Osteocyte (in vitro differentiated cells): ENCODE data around the gene MESP2. TPM values are rescaled to one million over a fixed set of nuclear protein-coding genes. Genes with fewer than 3 reads are reported as not detected.

Experiments
- DNase-seq: peaks from one replicate; pipeline ENCODE4 v3.0.0; 2021; ENCODE audit warnings: mixed read lengths; ENCODE audit not compliant: unreplicated experiment; ENCODE audit errors: extremely low spot score
- H3K27ac Mint-ChIP-seq: one replicate; pipeline ENCODE4 v1.8.0; 2021; ENCODE audit warnings: mild to moderate bottlenecking, mixed read lengths; ENCODE audit not compliant: unreplicated experiment
- H3K27me3 Mint-ChIP-seq: one replicate; pipeline ENCODE4 v1.8.0; 2021; ENCODE audit warnings: mixed read lengths; ENCODE audit not compliant: unreplicated experiment
- H3K36me3 Mint-ChIP-seq: one replicate; pipeline ENCODE4 v1.8.0; 2021; ENCODE audit warnings: mixed read lengths; ENCODE audit not compliant: unreplicated experiment
- H3K4me1 Mint-ChIP-seq: one replicate; pipeline ENCODE4 v1.8.0; 2021; ENCODE audit warnings: mixed read lengths; ENCODE audit not compliant: unreplicated experiment
- H3K4me3 Mint-ChIP-seq: one replicate; pipeline ENCODE4 v1.8.0; 2021; ENCODE audit warnings: mild to moderate bottlenecking, moderate library complexity, mixed read lengths; ENCODE audit not compliant: unreplicated experiment
- H3K9me3 Mint-ChIP-seq: one replicate; pipeline ENCODE4 v1.8.0; 2021; ENCODE audit warnings: mixed read lengths; ENCODE audit not compliant: unreplicated experiment
- CTCF ChIP-seq: fragments of 200-600 bp; sonication (generic); IDR thresholded peaks from 2 replicates; pipeline ENCODE4 v1.5.0; 2021; ENCODE audit warnings: antibody characterized with exemption, mild to moderate bottlenecking, moderate library complexity
- total RNA-seq: library from RNA; stranded (reverse); gene quantifications from 2 replicates; pipeline ENCODE4 v1.2.1, GENCODE V29; 2021

The MESP2 gene
- total RNA-seq, 1 donor from 2014 or later, result not detected

GRCh38 chr15:89818287-89818686, 42.2 kb downstream of the MESP2 start:
- Mint-ChIP-seq H3K4me1 (peaks cover 58% of the 10 kb centered on the region), H3K36me3 (no peaks in the 10 kb centered on the region), H3K27me3 (no peaks in the 10 kb centered on the region), H3K4me3 (no peak overlapping the region), H3K27ac (no peak overlapping the region), H3K9me3 (no peaks in the 10 kb centered on the region)
- TF ChIP-seq CTCF, result no peak
- DNase-seq, result no peak

- no peaks in the 10 kb centered on the region for H3K27me3 Mint-ChIP-seq
- peak overlapping the region; percentile 68 for H3K27ac Mint-ChIP-seq
- TF ChIP-seq CTCF, result no peak
- H3K36me3 Mint-ChIP-seq, result no peaks in the 10 kb centered on the region
- no peak overlapping the region for H3K4me3 Mint-ChIP-seq
- no peak for DNase-seq
- H3K4me1 Mint-ChIP-seq, result peaks cover 68% of the 10 kb centered on the region
- no peaks in the 10 kb centered on the region for H3K9me3 Mint-ChIP-seq
Measured at GRCh38 chr15:89820666-89821611, 44.8 kb downstream of the MESP2 start.

GRCh38 chr15:89822026-89822425, 45.9 kb downstream of the MESP2 start:
- no peak for DNase-seq
- Mint-ChIP-seq H3K27ac (peak overlapping the region; percentile 68), H3K4me1 (peaks cover 60% of the 10 kb centered on the region), H3K9me3 (no peaks in the 10 kb centered on the region), H3K4me3 (no peak overlapping the region), H3K27me3 (no peaks in the 10 kb centered on the region), H3K36me3 (no peaks in the 10 kb centered on the region)
- TF ChIP-seq CTCF, result no peak

GRCh38 chr15:89822611-89822950, 46.4 kb downstream of the MESP2 start:
- Mint-ChIP-seq H3K36me3 (no peaks in the 10 kb centered on the region), H3K27ac (peak overlapping the region; percentile 68), H3K4me3 (no peak overlapping the region), H3K4me1 (peaks cover 62% of the 10 kb centered on the region), H3K9me3 (no peaks in the 10 kb centered on the region), H3K27me3 (no peaks in the 10 kb centered on the region)
- TF ChIP-seq CTCF, result no peak
- no peak for DNase-seq

- DNase-seq, result no peak
- H3K4me3 Mint-ChIP-seq, result no peak overlapping the region
Measured at GRCh38 chr15:89822951-89823711, 47.0 kb downstream of the MESP2 start.

More at GRCh38 chr15:89822951-89823711, 47.0 kb downstream of the MESP2 start:
- no peak for TF ChIP-seq CTCF
- Mint-ChIP-seq H3K4me1 (peaks cover 68% of the 10 kb centered on the region), H3K36me3 (no peaks in the 10 kb centered on the region), H3K27me3 (no peaks in the 10 kb centered on the region), H3K27ac (peak overlapping the region; percentile 68), H3K9me3 (no peaks in the 10 kb centered on the region)
